Jurkat, Clone E6-1 (cell line): ENCODE results near the gene KLHDC3.

ENCODE experiments used
- DNase-seq: peaks from one replicate; pipeline ENCODE4 v3.0.0-alpha.2; 2011; ENCODE audit warnings: low read depth, low spot score
- H3K4me3 ChIP-seq: 2 replicates; pipeline ENCODE4 v1.5.1; 2011; ENCODE audit warnings: mild to moderate bottlenecking, low read length, control low read depth, moderate library complexity

The KLHDC3 gene

GRCh38 chr6:43052225-43052841 is 38.3 kb downstream of the KLHDC3 start:
- DNase-seq, result no peak
- H3K4me3 ChIP-seq, result peak overlapping the region; percentile 87

- peak overlapping the region; percentile 87 for H3K4me3 ChIP-seq
- DNase-seq, result no peak
These were observed 38.9 kb downstream of the KLHDC3 start for GRCh38 chr6:43052842-43053544.

GRCh38 chr6:43053545-43054205 is 39.6 kb downstream of the KLHDC3 start, which contains the start of gene CUL7:
CUL7 (minus strand) TSS chr6:43053851; CDS start chr6:43052788, 1,063 bp downstream.
- H3K4me3 ChIP-seq, result peak within 1 kb of the TSS; percentile 87
- peak; percentile 89 for DNase-seq

- no peak for DNase-seq
- H3K4me3 ChIP-seq, result peak overlapping the region; percentile 87
These were observed 40.3 kb downstream of the KLHDC3 start for GRCh38 chr6:43054206-43054943.

- H3K4me3 ChIP-seq, result no peak overlapping the region
- no peak for DNase-seq
These were observed 41.9 kb downstream of the KLHDC3 start for GRCh38 chr6:43055966-43056365.

- no peak for DNase-seq
- H3K4me3 ChIP-seq, result peak overlapping the region; percentile 96
These were observed 44.5 kb downstream of the KLHDC3 start for GRCh38 chr6:43058531-43058930.

- DNase-seq, result peak; percentile 98
- H3K4me3 ChIP-seq, result peak within 1 kb of the TSS; percentile 96
These were observed 45.4 kb downstream of the KLHDC3 start, which contains the start of the genes KLC4 and MRPL2 for GRCh38 chr6:43059168-43060033. KLC4 (plus strand) TSS chr6:43059631; CDS start chr6:43061336, 1,705 bp downstream. MRPL2 (minus strand) TSS chr6:43059434; CDS start chr6:43059381, 53 bp downstream.

- H3K4me3 ChIP-seq, result peak overlapping the region; percentile 96
- no peak for DNase-seq
These were observed 46.1 kb downstream of the KLHDC3 start for GRCh38 chr6:43060034-43060754.

GRCh38 chr6:43060755-43061633 is 46.9 kb downstream of the KLHDC3 start:
- no peak for DNase-seq
- H3K4me3 ChIP-seq, result no peak overlapping the region

- no peak for DNase-seq
- H3K4me3 ChIP-seq, result no peak overlapping the region
These were observed 47.8 kb downstream of the KLHDC3 start for GRCh38 chr6:43061861-43062260.

- H3K4me3 ChIP-seq, result no peak overlapping the region
- no peak for DNase-seq
These were observed 48.8 kb downstream of the KLHDC3 start for GRCh38 chr6:43062818-43063217.

- peak; percentile 82 for DNase-seq
- no peak overlapping the region for H3K4me3 ChIP-seq
These were observed 56.1 kb downstream of the KLHDC3 start for GRCh38 chr6:43070028-43070632.
